H9 (cell line): ENCODE results near the gene CNPPD1. TPM values are rescaled to one million over a fixed set of nuclear protein-coding genes. Genes with fewer than 3 reads are reported as not detected.

Experiments used
- DNase-seq: peaks from one replicate; pipeline ENCODE4 v3.0.0-alpha.2; 2017
- H2AFZ ChIP-seq: one replicate; pipeline ENCODE4 v1.6.1; 2013; ENCODE audit warnings: mild to moderate bottlenecking, low read length, control low read depth, moderate library complexity
- H2AK5ac ChIP-seq: 2 replicates; pipeline ENCODE4 v1.6.1; 2013; ENCODE audit warnings: low read length, control low read depth, mixed read lengths; ENCODE audit not compliant: insufficient read length
- H2BK120ac ChIP-seq: one replicate; pipeline ENCODE4 v1.6.1; 2013; ENCODE audit warnings: low read depth, mild to moderate bottlenecking, low read length, control low read depth, inconsistent platforms; ENCODE audit not compliant: poor library complexity, severe bottlenecking
- H2BK12ac ChIP-seq: 2 replicates; pipeline ENCODE4 v1.6.1; 2013; ENCODE audit warnings: low read length, control low read depth, mixed read lengths, low read depth; ENCODE audit not compliant: insufficient read length
- H2BK15ac ChIP-seq: 2 replicates; pipeline ENCODE4 v1.6.1; 2013; ENCODE audit warnings: low read depth, low read length, control low read depth
- H2BK20ac ChIP-seq: one replicate; pipeline ENCODE4 v1.6.1; 2013; ENCODE audit warnings: low read depth, mild to moderate bottlenecking, low read length, control low read depth, inconsistent platforms; ENCODE audit not compliant: poor library complexity, severe bottlenecking
- H2BK5ac ChIP-seq: 2 replicates; pipeline ENCODE4 v1.6.1; 2013; ENCODE audit warnings: low read length, control low read depth, mixed read lengths; ENCODE audit not compliant: insufficient read length
- H3K14ac ChIP-seq: 2 replicates; pipeline ENCODE4 v1.6.1; 2013; ENCODE audit warnings: low read length, control low read depth; ENCODE audit not compliant: insufficient read depth
- H3K18ac ChIP-seq: 2 replicates; pipeline ENCODE4 v1.6.1; 2013; ENCODE audit warnings: low read depth, mild to moderate bottlenecking, mixed read lengths, low read length, control low read depth; ENCODE audit not compliant: insufficient read length
- H3K23ac ChIP-seq: 2 replicates; pipeline ENCODE4 v1.6.1; 2013; ENCODE audit warnings: low read length, control low read depth, mixed read lengths, low read depth; ENCODE audit not compliant: insufficient read length
- H3K23me2 ChIP-seq: 2 replicates; pipeline ENCODE4 v1.6.1; 2013; ENCODE audit warnings: low read depth, mild to moderate bottlenecking, mixed read lengths, low read length, control low read depth; ENCODE audit not compliant: insufficient read length, poor library complexity, severe bottlenecking
- H3K27ac ChIP-seq: 2 replicates; pipeline ENCODE4 v1.5.1; 2013; ENCODE audit warnings: low read length, control low read depth, mixed read lengths, low read depth; ENCODE audit not compliant: insufficient read length
- H3K27me3 ChIP-seq: 2 replicates; pipeline ENCODE4 v1.6.1; 2013; ENCODE audit warnings: low read length, control low read depth, inconsistent platforms; ENCODE audit not compliant: insufficient read depth
- H3K4ac ChIP-seq: 2 replicates; pipeline ENCODE4 v1.6.1; 2013; ENCODE audit warnings: low read depth, mild to moderate bottlenecking, control low read depth, inconsistent platforms, low read length, moderate library complexity
- H3K4me1 ChIP-seq: 2 replicates; pipeline ENCODE4 v1.6.1; 2013; ENCODE audit warnings: low read length, control low read depth, inconsistent platforms; ENCODE audit not compliant: insufficient read depth
- H3K4me2 ChIP-seq: 2 replicates; pipeline ENCODE4 v1.6.1; 2013; ENCODE audit warnings: low read length, control low read depth, mixed read lengths; ENCODE audit not compliant: insufficient read length, insufficient read depth
- H3K56ac ChIP-seq: 2 replicates; pipeline ENCODE4 v1.6.1; 2013; ENCODE audit warnings: low read depth, mild to moderate bottlenecking, mixed read lengths, low read length, control low read depth; ENCODE audit not compliant: insufficient read length
- H3K79me1 ChIP-seq: 2 replicates; pipeline ENCODE4 v1.6.1; 2013; ENCODE audit warnings: low read depth, mild to moderate bottlenecking, moderate library complexity, low read length, control low read depth, inconsistent platforms; ENCODE audit not compliant: insufficient read depth, poor library complexity, severe bottlenecking
- H3K79me2 ChIP-seq: 2 replicates; pipeline ENCODE4 v1.6.1; 2013; ENCODE audit warnings: low read length, control low read depth, inconsistent platforms; ENCODE audit not compliant: insufficient read depth
- H3K9ac ChIP-seq: 2 replicates; pipeline ENCODE4 v1.6.1; 2013; ENCODE audit warnings: low read length, control low read depth, mixed read lengths; ENCODE audit not compliant: insufficient read length; ENCODE audit errors: extremely low read depth
- H3K9me3 ChIP-seq: one replicate; pipeline ENCODE4 v1.6.1; 2013; ENCODE audit warnings: low read depth, low read length, inconsistent platforms; ENCODE audit not compliant: control insufficient read depth
- H3T11ph ChIP-seq: one replicate; pipeline ENCODE4 v1.6.1; 2013; ENCODE audit warnings: mild to moderate bottlenecking, low read length, control low read depth, inconsistent platforms
- H4K20me1 ChIP-seq: one replicate; pipeline ENCODE4 v1.6.1; 2013; ENCODE audit not compliant: control insufficient read depth, insufficient read length, insufficient read depth
- H4K5ac ChIP-seq: 2 replicates; pipeline ENCODE4 v1.6.1; 2013; ENCODE audit warnings: low read depth, mild to moderate bottlenecking, mixed read lengths, low read length, control low read depth; ENCODE audit not compliant: insufficient read length
- H4K8ac ChIP-seq: replicated peaks from 2 replicates; pipeline ENCODE4 v1.6.1; 2013; ENCODE audit warnings: low read length, control low read depth, mixed read lengths, low read depth; ENCODE audit not compliant: insufficient read length
- H4K91ac ChIP-seq: 2 replicates; pipeline ENCODE4 v1.6.1; 2013; ENCODE audit warnings: low read depth, mild to moderate bottlenecking, moderate library complexity, mixed read lengths, low read length, control low read depth; ENCODE audit not compliant: insufficient read length
- H3K27ac Mint-ChIP-seq, 3 experiments: 2 replicates in 2 of 3; 3 replicates in 1 of 3; pipeline ENCODE4 v1.8.0; 2020 to 2021; ENCODE audit warnings: mixed read lengths in 3 of 3, mild to moderate bottlenecking in 1 of 3, moderate library complexity in 1 of 3
- H3K27me3 Mint-ChIP-seq: 2 replicates; pipeline ENCODE4 v1.8.0; 2021; ENCODE audit warnings: low read depth, mild to moderate bottlenecking, moderate library complexity, mixed read lengths
- H3K36me3 Mint-ChIP-seq, 3 experiments: 2 replicates in 2 of 3; 3 replicates in 1 of 3; pipeline ENCODE4 v1.8.0; 2020 to 2021; ENCODE audit warnings: low read depth in 3 of 3, mixed read lengths in 3 of 3; ENCODE audit not compliant: insufficient read depth in 1 of 3
- H3K4me1 Mint-ChIP-seq, 2 experiments: 2 replicates each; pipeline ENCODE4 v1.8.0; 2020; ENCODE audit warnings: mixed read lengths in 2 of 2
- H3K4me3 Mint-ChIP-seq, 2 experiments: 2 replicates in 1 of 2; 3 replicates in 1 of 2; pipeline ENCODE4 v1.8.0; 2020 to 2021; ENCODE audit warnings: mild to moderate bottlenecking in 2 of 2, mixed read lengths in 2 of 2, moderate library complexity in 1 of 2
- H3K9me3 Mint-ChIP-seq, 2 experiments: 2 replicates in 1 of 2; 3 replicates in 1 of 2; pipeline ENCODE4 v1.8.0; 2020; ENCODE audit warnings: mild to moderate bottlenecking in 2 of 2, mixed read lengths in 2 of 2, moderate library complexity in 1 of 2
- CTCF ChIP-seq: fragments of 200-600 bp; sonication (generic); conservative IDR thresholded peaks from 3 replicates; pipeline ENCODE4 v1.8.0; 2021; ENCODE audit warnings: antibody characterized with exemption, mild to moderate bottlenecking
- WGBS: extraction: QIAGEN DNeasy Blood & Tissue Kit; methylation state at CpG from one replicate; pipeline ENCODE4 v1.1.7; 2013; ENCODE audit warnings: missing lambda C conversion rate, low lambda C conversion rate, mixed read lengths; ENCODE audit not compliant: insufficient read length; ENCODE audit errors: extremely low coverage; 5-methylcytosine and 5-hydroxymethylcytosine counted together
- total RNA-seq: library from RNA; stranded (reverse); gene quantifications from 2 replicates; pipeline ENCODE4 v1.2.1, GENCODE V29; 2021

The CNPPD1 gene
- total RNA-seq, 1 experiment from 2014 or later, result 33.0 TPM

DNA sequence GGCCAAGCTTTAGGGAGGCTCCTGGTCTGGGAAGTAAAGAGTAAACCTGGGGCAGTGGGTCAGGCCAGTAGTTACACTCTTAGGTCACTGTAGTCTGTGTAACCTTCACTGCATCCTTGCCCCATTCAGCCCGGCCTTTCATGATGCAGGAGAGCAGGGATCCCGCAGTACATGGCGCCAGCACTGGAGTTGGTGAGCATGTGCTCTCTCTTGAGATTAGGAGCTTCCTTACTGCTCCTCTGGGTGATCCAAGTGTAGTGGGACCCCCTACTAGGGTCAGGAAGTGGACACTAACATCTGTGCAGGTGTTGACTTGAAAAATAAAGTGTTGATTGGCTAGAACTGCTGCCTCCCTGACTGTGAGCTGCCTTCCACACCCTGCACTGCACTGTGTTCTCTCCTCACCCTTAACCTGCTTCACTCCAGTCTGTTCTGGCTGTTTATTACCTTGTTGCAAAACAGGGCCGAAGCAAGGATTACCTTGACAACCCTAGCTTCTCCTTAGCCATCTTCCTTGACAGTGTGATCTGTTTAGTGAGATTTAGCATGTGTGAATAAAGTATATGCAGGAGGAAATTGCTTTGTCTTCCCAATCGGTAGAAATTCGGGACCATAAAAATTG lies 6.5 kb upstream of the CNPPD1 start:
- Histone ChIP-seq H3K4ac (no peak overlapping the region), H3K79me1 (peaks cover 3% of the 10 kb centered on the region), H2BK5ac (no peak overlapping the region), H3K18ac (no peak overlapping the region), H3K23ac (no peak overlapping the region), H3K23me2 (peaks cover 4% of the 10 kb centered on the region), H3K4me2 (no peak overlapping the region), H3K4me1 (0 out of 2 replicates have a peak, but pooled peaks cover 3% of the 10 kb centered on the region), H2BK120ac (no peak overlapping the region), H3K79me2 (no peaks in the 10 kb centered on the region), H3K9me3 (no peaks in the 10 kb centered on the region), H2AFZ (no peak overlapping the region), H4K20me1 (no peaks in the 10 kb centered on the region), H3T11ph (no peak overlapping the region), H2BK20ac (no peak overlapping the region), H4K91ac (no peak overlapping the region), H3K27ac (no peak overlapping the region), H4K8ac (no peak overlapping the region), H2BK15ac (no peak overlapping the region), H2AK5ac (no peak overlapping the region), H3K14ac (no peak overlapping the region), H2BK12ac (no peak overlapping the region), H4K5ac (no peak overlapping the region), H3K27me3 (no peaks in the 10 kb centered on the region), H3K9ac (no peak overlapping the region), H3K56ac (no peak overlapping the region)
- no peak for TF ChIP-seq CTCF
- H3K36me3 Mint-ChIP-seq, result peaks cover 16 to 45% (median 34%) of the 10 kb centered on the region in 3 experiments
- no peak overlapping the region; a peak in 1 of 7 replicates for H3K27ac Mint-ChIP-seq
- H3K9me3 Mint-ChIP-seq, result no peaks in the 10 kb centered on the region; a peak in 1 of 5 replicates
- H3K4me1 Mint-ChIP-seq, result peaks cover 8 to 9% of the 10 kb centered on the region in 2 experiments
- DNase-seq, result no peak
- WGBS, result no CpG with 5 or more reads among the region's 6 CpGs
- H3K27me3 Mint-ChIP-seq, result no peaks in the 10 kb centered on the region
- H3K4me3 Mint-ChIP-seq, result no peak overlapping the region
